Transverse colon (tissue), 4 donors: ENCODE data around the gene GPER1. TPM values are rescaled to one million over a fixed set of nuclear protein-coding genes. Genes with fewer than 3 reads are reported as not detected.
"Not testable (repeated sequence)": the region's sequence is repeated elsewhere in the genome, so short reads cannot be mapped to it uniquely, and the experiment has no call there.

Experiments used
- DNase-seq: peaks from one replicate; pipeline ENCODE4 v3.0.0-alpha.2; 2019
- H3K27ac ChIP-seq, 4 donors: fragments of 200-600 bp; sonication (generic); 2 replicates each; pipeline ENCODE4 v1.5.1; 2016 to 2018; ENCODE audit warnings: inconsistent platforms in 4 of 4
- H3K27me3 ChIP-seq: fragments of 200-600 bp; sonication (generic); 2 replicates; pipeline ENCODE4 v1.5.1; 2017; ENCODE audit warnings: inconsistent platforms
- H3K36me3 ChIP-seq, 4 donors: fragments of 200-600 bp; sonication (generic); 2 replicates each; pipeline ENCODE4 v1.5.1; 2017 to 2019; ENCODE audit warnings: inconsistent platforms in 4 of 4
- H3K4me1 ChIP-seq, 4 donors: fragments of 200-600 bp; sonication (generic); 2 replicates each; pipeline ENCODE4 v1.5.1; 2017 to 2020; ENCODE audit warnings: inconsistent platforms in 4 of 4
- H3K4me3 ChIP-seq, 4 donors: fragments of 200-600 bp; sonication (generic); 1 replicate in 1 of 4; 2 replicates in 3 of 4; pipeline versions ENCODE4 v1.5.1 to v1.6.1; 2017 to 2019; ENCODE audit warnings: inconsistent platforms in 4 of 4
- H3K9me3 ChIP-seq, 2 donors: fragments of 200-600 bp; sonication (generic); 2 replicates each; pipeline ENCODE4 v1.5.1; 2017 to 2019; ENCODE audit warnings: inconsistent platforms in 2 of 2
- EP300 ChIP-seq: sonication (generic); formaldehyde crosslinking; IDR thresholded peaks from one replicate; pipeline ENCODE4 v1.6.1; 2017; ENCODE audit warnings: antibody characterized with exemption, low read depth
- POLR2A ChIP-seq: fragments of 450-650 bp; IDR thresholded peaks from one replicate; pipeline ENCODE4 v1.6.1; 2016; ENCODE audit warnings: antibody characterized with exemption, mild to moderate bottlenecking, moderate library complexity
- POLR2AphosphoS5 ChIP-seq, 3 donors: sonication (generic); formaldehyde crosslinking; IDR thresholded peaks; one replicate each; pipeline ENCODE4 v1.6.1; 2016; ENCODE audit warnings: antibody characterized with exemption in 3 of 3
- WGBS, 2 donors: methylation state at CpG; one replicate each; pipeline ENCODE4 v1.1.5; 2018; ENCODE audit warnings: low coverage in 1 of 2; 5-methylcytosine and 5-hydroxymethylcytosine counted together
- in situ Hi-C, 4 donors: fragments of 200-750 bp; cut with MboI; loops; one replicate each; pipeline versions ENCODE4 v1.15.0 to v1.15.1; 2017; ENCODE audit warnings: low sequenced_read_pairs in 3 of 4, low pct_ligation_motif_present in 1 of 4, low pct_unique_long_range_greater_than_20kb in 1 of 4
- intact Hi-C: fragments of 100-400 bp; cut with DNase I; formaldehyde crosslinking; loops from one replicate; pipeline ENCODE4 v1.15.1; 2023; ENCODE audit warnings: low total_unique reads
- total RNA-seq, 4 donors: library from RNA; depleted of rRNA; stranded (reverse); fragments of >200 nt; gene quantifications; one replicate each; pipeline ENCODE4 v1.1.0, GENCODE V29; 2016
- TF ChIP-seq, protein P1 (sequence below), 5 experiments: fragments of 200-600 bp in 3 of 5; fragments of 450-650 bp in 2 of 5; sonication (generic) in 3 of 5; IDR thresholded peaks; 1 replicate in 2 of 5; 2 replicates in 3 of 5; pipeline ENCODE4 v1.5.1; 2016 to 2017; ENCODE audit warnings: antibody characterized with exemption in 5 of 5, inconsistent platforms in 3 of 5, mild to moderate bottlenecking in 2 of 5, moderate library complexity in 1 of 5

Gene GPER1
- 10 to 100 TPM in 3 of 4 donors, 1 to 10 TPM in 1; 2.2 to 33.7 (median 11.7) TPM for total RNA-seq

GRCh38 chr7:1087952-1088920, at the start of gene GPER1:
Gene GPER1 (plus strand): TSS chr7:1088113. CDS start chr7:1091729, 3,616 bp downstream.
- Histone ChIP-seq H3K27me3 (no peaks in the 10 kb centered on the region), H3K27ac (peak within 1 kb of the TSS; percentile 13 to 79 (median 74)), H3K4me3 (peak within 1 kb of the TSS; percentile 11 to 62 (median 32)), H3K36me3 (no peaks in the 10 kb centered on the region), H3K9me3 (no peaks in the 10 kb centered on the region), H3K4me1 (peaks cover 6 to 35% (median 19%) of the 10 kb centered on the region in 4 donors)
- in situ Hi-C loops (no loop called here), intact Hi-C loops (loop anchor here (5.0 to 10.0 kb wide), 2 partner anchors 34 to 87 kb away; no protein-coding TSS in a partner anchor)
- DNase-seq: peak; percentile 86
- 43 to 100% methylated on average over 1 to 27 of the region's 28 CpGs for WGBS, 2 donors
- TF ChIP-seq POLR2AphosphoS5 (IDR thresholded peaks at IDR 0.05): peak; percentile 32 to 64 (median 51)
- TF ChIP-seq, protein P1, sequence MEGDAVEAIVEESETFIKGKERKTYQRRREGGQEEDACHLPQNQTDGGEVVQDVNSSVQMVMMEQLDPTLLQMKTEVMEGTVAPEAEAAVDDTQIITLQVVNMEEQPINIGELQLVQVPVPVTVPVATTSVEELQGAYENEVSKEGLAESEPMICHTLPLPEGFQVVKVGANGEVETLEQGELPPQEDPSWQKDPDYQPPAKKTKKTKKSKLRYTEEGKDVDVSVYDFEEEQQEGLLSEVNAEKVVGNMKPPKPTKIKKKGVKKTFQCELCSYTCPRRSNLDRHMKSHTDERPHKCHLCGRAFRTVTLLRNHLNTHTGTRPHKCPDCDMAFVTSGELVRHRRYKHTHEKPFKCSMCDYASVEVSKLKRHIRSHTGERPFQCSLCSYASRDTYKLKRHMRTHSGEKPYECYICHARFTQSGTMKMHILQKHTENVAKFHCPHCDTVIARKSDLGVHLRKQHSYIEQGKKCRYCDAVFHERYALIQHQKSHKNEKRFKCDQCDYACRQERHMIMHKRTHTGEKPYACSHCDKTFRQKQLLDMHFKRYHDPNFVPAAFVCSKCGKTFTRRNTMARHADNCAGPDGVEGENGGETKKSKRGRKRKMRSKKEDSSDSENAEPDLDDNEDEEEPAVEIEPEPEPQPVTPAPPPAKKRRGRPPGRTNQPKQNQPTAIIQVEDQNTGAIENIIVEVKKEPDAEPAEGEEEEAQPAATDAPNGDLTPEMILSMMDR (IDR thresholded peaks at IDR 0.05): no peak

- H3K4me3 ChIP-seq, H3K9me3 ChIP-seq, DNase-seq, H3K36me3 ChIP-seq, H3K27me3 ChIP-seq, in situ Hi-C loops, intact Hi-C loops: not testable (repeated sequence)
- Histone ChIP-seq H3K27ac (peak overlapping the region in 3 of 4 donors; percentile 24 to 48 (median 33)), H3K4me1 (peaks cover 14 to 32% (median 17%) of the 10 kb centered on the region in 4 donors)
- WGBS, 2 donors: 95% methylated on average over 1 of the region's 1 CpG; no CpG with 5 or more reads in 1 of the 2 donors
These were observed 47.7 kb upstream of the GPER1 start for GRCh38 chr7:1040233-1040632.

GRCh38 chr7:1040790-1041189, 47.1 kb upstream of the GPER1 start:
- Histone ChIP-seq H3K27ac (peak overlapping the region; percentile 18 to 48 (median 28)), H3K4me3 (no peak overlapping the region), H3K36me3 (no peaks in the 10 kb centered on the region), H3K4me1 (peaks cover 20 to 37% (median 23%) of the 10 kb centered on the region in 4 donors), H3K27me3 (no peaks in the 10 kb centered on the region), H3K9me3 (no peaks in the 10 kb centered on the region)
- WGBS, 2 donors: 70 to 75% methylated on average over 2 to 16 of the region's 16 CpGs
- DNase-seq: no peak
- in situ Hi-C loops (no loop called here), intact Hi-C loops (no loop called here)
- no peak for TF ChIP-seq POLR2A
- TF ChIP-seq, protein P1 (IDR thresholded peaks at IDR 0.05): no peak
- no peak for TF ChIP-seq POLR2AphosphoS5 (IDR thresholded peaks at IDR 0.05)
- no peak for TF ChIP-seq EP300

DNA sequence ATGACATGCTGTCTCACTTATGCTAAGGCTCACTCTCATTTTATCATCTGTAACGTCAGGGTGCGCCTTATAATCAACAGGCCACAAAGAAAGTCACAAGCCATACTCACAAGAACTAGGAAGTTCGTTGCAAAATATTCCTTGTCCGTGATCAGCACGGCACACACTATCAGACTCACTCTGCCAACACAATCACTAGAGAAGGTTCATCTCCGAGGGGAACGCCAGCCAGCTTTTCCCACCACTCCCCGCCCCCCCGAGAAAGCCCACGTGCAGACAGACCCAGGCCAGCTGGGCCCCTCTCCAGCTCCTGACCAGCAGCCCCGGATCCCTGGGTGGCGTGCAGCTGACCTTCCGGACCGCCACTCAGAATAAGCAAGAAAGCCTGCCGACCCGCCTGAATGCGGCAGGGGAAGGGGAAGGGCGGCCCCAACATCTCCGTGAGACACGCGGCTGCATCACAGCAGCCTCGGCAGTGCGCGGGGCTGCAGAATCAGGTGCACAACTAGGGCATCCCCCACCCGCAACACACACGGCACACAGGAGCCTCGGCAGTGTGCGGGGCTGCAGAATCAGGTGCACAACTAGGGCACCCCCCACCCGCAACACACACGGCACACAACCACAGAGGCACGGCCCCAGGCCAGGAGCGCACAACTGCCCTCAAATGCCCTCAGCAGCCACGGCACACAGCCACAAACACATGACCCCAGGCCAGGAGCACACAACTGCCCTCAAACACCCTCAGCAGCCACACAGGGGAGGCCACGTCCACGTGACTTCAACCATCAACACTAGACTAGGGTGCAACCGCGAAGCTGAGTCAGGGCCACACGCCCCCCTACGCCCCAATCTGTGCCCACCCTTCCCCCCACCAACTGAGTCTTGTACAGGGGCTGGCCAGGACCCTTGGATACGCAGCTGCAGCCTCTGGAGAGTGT, 46.1 kb upstream of the GPER1 start:
- Histone ChIP-seq H3K9me3 (no peaks in the 10 kb centered on the region), H3K4me3 (no peak overlapping the region), H3K27me3 (no peaks in the 10 kb centered on the region), H3K36me3 (no peaks in the 10 kb centered on the region), H3K4me1 (peaks cover 21 to 47% (median 30%) of the 10 kb centered on the region in 4 donors), H3K27ac (peak overlapping the region in 1 of 4 donors; percentile 24)
- in situ Hi-C loops: no loop called here
- DNase-seq: no peak
- WGBS, 2 donors: 79 to 81% methylated on average over 5 to 17 of the region's 40 CpGs
- TF ChIP-seq, protein P1 (IDR thresholded peaks at IDR 0.05): no peak
- intact Hi-C loops: no loop called here
